ENCODE results near the gene BRD1.
A peak's percentile ranks its signal among the peaks of the same experiment; 100 is the strongest.

BRD1 gene

GRCh38 chr22:49828599-49828965, 909 bp upstream of the BRD1 start:
- TF ChIP-seq, protein P1, sequence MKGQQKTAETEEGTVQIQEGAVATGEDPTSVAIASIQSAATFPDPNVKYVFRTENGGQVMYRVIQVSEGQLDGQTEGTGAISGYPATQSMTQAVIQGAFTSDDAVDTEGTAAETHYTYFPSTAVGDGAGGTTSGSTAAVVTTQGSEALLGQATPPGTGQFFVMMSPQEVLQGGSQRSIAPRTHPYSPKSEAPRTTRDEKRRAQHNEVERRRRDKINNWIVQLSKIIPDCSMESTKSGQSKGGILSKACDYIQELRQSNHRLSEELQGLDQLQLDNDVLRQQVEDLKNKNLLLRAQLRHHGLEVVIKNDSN (IDR thresholded peaks at IDR 0.05) = no peak
- TF ChIP-seq ZBTB7A (IDR thresholded peaks at IDR 0.05; ENCODE audit: low read depth) (no peak), EP300 (IDR thresholded peaks at IDR 0.05; ENCODE audit: borderline replicate concordance) (no peak), CEBPB (IDR thresholded peaks at IDR 0.05) (no peak), REST (IDR thresholded peaks at IDR 0.05; ENCODE audit: low read depth) (no peak), EGR1 (IDR thresholded peaks at IDR 0.05) (no peak), FOXM1 (IDR thresholded peaks at IDR 0.05; ENCODE audit: borderline replicate concordance, low read depth) (no peak), RAD21 (IDR thresholded peaks at IDR 0.05; ENCODE audit: low read depth) (no peak), TEAD4 (IDR thresholded peaks at IDR 0.05) (no peak), TCF12 (IDR thresholded peaks at IDR 0.05; ENCODE audit: low read depth) (no peak), NFIC (IDR thresholded peaks at IDR 0.05) (no peak), TAF1 (IDR thresholded peaks at IDR 0.05; ENCODE audit: low read depth) (no peak), YY1 (IDR thresholded peaks at IDR 0.05; ENCODE audit: low read depth) (no peak), CREB1 (IDR thresholded peaks at IDR 0.05; ENCODE audit: low read depth) (no peak)
- TF ChIP-seq, protein P2, sequence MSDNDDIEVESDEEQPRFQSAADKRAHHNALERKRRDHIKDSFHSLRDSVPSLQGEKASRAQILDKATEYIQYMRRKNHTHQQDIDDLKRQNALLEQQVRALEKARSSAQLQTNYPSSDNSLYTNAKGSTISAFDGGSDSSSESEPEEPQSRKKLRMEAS (IDR thresholded peaks at IDR 0.05) = no peak

GRCh38 chr22:49827271-49827852, 311 bp downstream of the BRD1 start:
- TF ChIP-seq CREB1 (IDR thresholded peaks at IDR 0.05; ENCODE audit: low read depth) = no peak
- peak; percentile 30; the same call in 1 of the 2 replicates for TF ChIP-seq YY1 (IDR thresholded peaks at IDR 0.05; ENCODE audit: low read depth)
- TF ChIP-seq TAF1 (IDR thresholded peaks at IDR 0.05; ENCODE audit: low read depth) = peak; percentile 2; the same call in 1 of the 2 replicates

- TF ChIP-seq REST (IDR thresholded peaks at IDR 0.05; ENCODE audit: low read depth) = no peak
- TF ChIP-seq TAF1 (IDR thresholded peaks at IDR 0.05; ENCODE audit: low read depth) = 0 out of 2 replicates have a peak, but pooled peaks have one; percentile 8
- 0 out of 2 replicates have a peak, but pooled peaks have one; percentile 4 for TF ChIP-seq YY1 (IDR thresholded peaks at IDR 0.05; ENCODE audit: low read depth)
- TF ChIP-seq, protein P2 (IDR thresholded peaks at IDR 0.05) = peak; percentile 20
These were observed 936 bp downstream of the BRD1 start for GRCh38 chr22:49826603-49827270.

DNA sequence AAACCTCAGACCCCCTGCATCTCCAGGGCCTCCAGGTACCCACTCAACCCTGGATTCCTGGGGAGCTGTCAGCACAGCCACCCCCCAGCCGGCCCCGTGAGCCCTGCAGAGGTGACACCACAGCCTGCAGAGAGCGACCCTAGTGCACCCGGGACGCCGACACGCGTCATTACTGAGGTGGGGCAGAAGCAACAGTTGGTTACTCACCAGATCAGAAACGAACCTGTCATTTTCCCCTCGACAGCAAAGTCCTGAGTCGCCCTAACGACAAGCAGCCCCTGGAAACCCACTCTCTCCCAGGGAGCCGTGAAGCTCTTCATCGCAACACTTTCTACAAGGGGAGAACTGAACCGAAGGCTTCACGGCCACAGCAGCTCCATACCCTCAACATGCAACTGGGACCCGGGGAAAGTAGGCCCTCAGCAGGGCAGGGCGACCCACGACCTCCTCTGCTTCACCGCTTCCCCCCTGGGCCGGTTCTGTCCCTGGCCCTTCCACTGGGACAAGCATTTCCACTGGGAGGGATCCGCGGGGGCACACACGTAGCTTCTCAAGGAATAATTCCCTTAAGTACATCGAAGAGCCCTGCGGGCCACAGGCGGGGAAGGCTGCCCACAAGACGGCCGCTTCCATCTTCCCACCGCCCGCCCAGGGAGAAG, 1.6 kb downstream of the BRD1 start:
- TF ChIP-seq, protein P1 (IDR thresholded peaks at IDR 0.05) = no peak
- TF ChIP-seq, protein P2 (IDR thresholded peaks at IDR 0.05) = no peak
- TF ChIP-seq CREB1 (IDR thresholded peaks at IDR 0.05; ENCODE audit: low read depth) (no peak), TAF1 (IDR thresholded peaks at IDR 0.05; ENCODE audit: low read depth) (no peak), RAD21 (IDR thresholded peaks at IDR 0.05; ENCODE audit: low read depth) (no peak), ZBTB7A (IDR thresholded peaks at IDR 0.05; ENCODE audit: low read depth) (no peak), EGR1 (IDR thresholded peaks at IDR 0.05) (no peak), YY1 (IDR thresholded peaks at IDR 0.05; ENCODE audit: low read depth) (no peak), EP300 (IDR thresholded peaks at IDR 0.05; ENCODE audit: borderline replicate concordance) (no peak), REST (IDR thresholded peaks at IDR 0.05; ENCODE audit: low read depth) (no peak), TCF12 (IDR thresholded peaks at IDR 0.05; ENCODE audit: low read depth) (no peak), FOXM1 (IDR thresholded peaks at IDR 0.05; ENCODE audit: borderline replicate concordance, low read depth) (no peak), CEBPB (IDR thresholded peaks at IDR 0.05) (no peak), NFIC (IDR thresholded peaks at IDR 0.05) (no peak), TEAD4 (IDR thresholded peaks at IDR 0.05) (no peak)
